ENCODE measurements around the gene ZBTB5. TPM values are rescaled to one million over a fixed set of nuclear protein-coding genes. Genes with fewer than 3 reads are reported as not detected.

The ZBTB5 gene
- total RNA-seq, 1 experiment from 2014 or later = 16.7 TPM

- Mint-ChIP-seq H3K36me3 (no peaks in the 10 kb centered on the region), H3K27me3 (ENCODE audit: low read depth) (no peaks in the 10 kb centered on the region), H3K4me3 (no peak overlapping the region), H3K4me1 (no peaks in the 10 kb centered on the region), H3K9me3 (peaks cover 6% of the 10 kb centered on the region; the same call in 1 of the 2 replicates), H3K27ac (no peak overlapping the region)
- ChIA-PET POLR2A (no interaction called here), CTCF (interaction anchor here (1.2 to 1.5 kb wide), 2 partner anchors 12 to 15 kb away, joined by 3 to 5 read pairs; no protein-coding TSS in a partner anchor)
- ATAC-seq (no peak), DNase-seq (ENCODE audit: low spot score) (no peak)
- TF ChIP-seq ATF1 (CRISPR knock-in tag; IDR thresholded peaks at IDR 0.05) (no peak), STAT6 (CRISPR knock-in tag; conservative IDR thresholded peaks at IDR 0.05; ENCODE audit: low read depth) (no peak), E2F4 (CRISPR knock-in tag; IDR thresholded peaks at IDR 0.05; ENCODE audit: borderline replicate concordance, low read depth) (no peak), ZNF532 (CRISPR knock-in tag; IDR thresholded peaks at IDR 0.05; ENCODE audit: borderline replicate concordance) (no peak), NR2C2 (CRISPR knock-in tag; IDR thresholded peaks at IDR 0.05) (no peak), JAZF1 (CRISPR knock-in tag; IDR thresholded peaks at IDR 0.05) (no peak), RORB (CRISPR knock-in tag; IDR thresholded peaks at IDR 0.05) (no peak), ETV6 (CRISPR knock-in tag; IDR thresholded peaks at IDR 0.05) (no peak), ZNF281 (CRISPR knock-in tag; IDR thresholded peaks at IDR 0.05) (no peak), TCF7 (CRISPR knock-in tag; IDR thresholded peaks at IDR 0.05; ENCODE audit: low read depth) (no peak), GTF2I (CRISPR knock-in tag; conservative IDR thresholded peaks at IDR 0.05) (no peak), ZNF232 (CRISPR knock-in tag; IDR thresholded peaks at IDR 0.05) (no peak)
Measured at GRCh38 chr9:37395663-37396062, 69.6 kb downstream of the ZBTB5 start.

GRCh38 chr9:37395229-37395628 is 70.0 kb downstream of the ZBTB5 start:
- no peaks in the 10 kb centered on the region for H3K36me3 Mint-ChIP-seq
- ChIA-PET CTCF (interaction anchor here (1.2 to 1.5 kb wide), 2 partner anchors 12 to 16 kb away, joined by 3 to 5 read pairs; no protein-coding TSS in a partner anchor), POLR2A (interaction anchor here (0.6 kb wide), 1 partner anchor 351 kb away, joined by 3 read pairs; no protein-coding TSS in a partner anchor)
- TF ChIP-seq ATF1 (CRISPR knock-in tag; IDR thresholded peaks at IDR 0.05) = no peak
- H3K9me3 Mint-ChIP-seq = peaks cover 6% of the 10 kb centered on the region; the same call in 1 of the 2 replicates
- H3K27me3 Mint-ChIP-seq (ENCODE audit: low read depth) = no peaks in the 10 kb centered on the region
- DNase-seq (ENCODE audit: low spot score) = no peak
- H3K4me1 Mint-ChIP-seq = no peaks in the 10 kb centered on the region
- no peak overlapping the region for H3K27ac Mint-ChIP-seq
- no peak overlapping the region for H3K4me3 Mint-ChIP-seq
- ATAC-seq = no peak
